Stimulated activated naive B cell treated with anti-CD40 and anti-IgM and Interleukin-4, amounts not matched to agents 10 μg/mL and 1 μg/mL and 100 μg/mL, for 72 hours (primary cell): ENCODE data around the gene NT5DC1.

Source experiments
- ATAC-seq, 2 donors: fragments of 150-1000 bp; cut with Tn5 transposase; replicated peaks; 2 replicates each; pipeline ENCODE4 v1.10.0; 2021; ENCODE audit warnings: moderate library complexity in 1 of 2
- DNase-seq: peaks from one replicate; pipeline ENCODE4 v3.0.0; 2021
- H3K27ac Mint-ChIP-seq: one replicate; pipeline ENCODE4 v1.8.0; 2022; ENCODE audit warnings: mild to moderate bottlenecking, mixed read lengths
- H3K27me3 Mint-ChIP-seq, 2 donors: one replicate each; pipeline ENCODE4 v1.8.0; 2022; ENCODE audit warnings: mixed read lengths in 2 of 2
- H3K36me3 Mint-ChIP-seq, 2 donors: one replicate each; pipeline ENCODE4 v1.8.0; 2022; ENCODE audit warnings: mixed read lengths in 2 of 2, mild to moderate bottlenecking in 1 of 2
- H3K4me1 Mint-ChIP-seq, 2 donors: one replicate each; pipeline ENCODE4 v1.8.0; 2022; ENCODE audit warnings: mixed read lengths in 2 of 2, mild to moderate bottlenecking in 1 of 2
- H3K4me3 Mint-ChIP-seq, 2 donors: one replicate each; pipeline ENCODE4 v1.8.0; 2022; ENCODE audit warnings: mild to moderate bottlenecking in 2 of 2, mixed read lengths in 2 of 2, moderate library complexity in 1 of 2
- H3K9me3 Mint-ChIP-seq, 2 donors: one replicate each; pipeline ENCODE4 v1.8.0; 2022; ENCODE audit warnings: mixed read lengths in 2 of 2, mild to moderate bottlenecking in 1 of 2

The NT5DC1 gene

DNA sequence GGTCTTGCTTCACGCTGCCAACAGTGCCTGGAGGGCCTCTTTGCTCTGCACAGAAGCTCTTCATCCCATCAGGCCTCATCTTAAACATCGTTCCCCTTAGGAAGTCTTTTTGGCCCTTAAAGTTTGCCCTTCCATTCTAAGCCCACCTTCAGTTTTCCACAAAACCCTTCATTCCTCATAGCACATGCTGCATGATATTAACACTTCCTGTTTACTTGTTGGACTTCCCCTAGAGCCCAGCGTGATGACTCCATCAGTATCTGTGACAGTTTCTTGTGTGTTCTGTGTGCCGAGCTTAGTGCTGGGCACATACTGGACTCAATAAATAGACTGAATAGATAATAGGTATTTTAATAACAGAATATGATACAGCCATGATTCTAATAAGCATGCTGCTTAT lies 2.2 kb downstream of the NT5DC1 start:
- ATAC-seq (no peak), DNase-seq (no peak)
- Mint-ChIP-seq H3K36me3 (peaks cover 3 to 7% of the 10 kb centered on the region in 2 donors), H3K4me3 (peak overlapping the region in 1 of 2 donors; percentile 53), H3K9me3 (no peaks in the 10 kb centered on the region), H3K27me3 (no peaks in the 10 kb centered on the region), H3K27ac (peak overlapping the region; percentile 31), H3K4me1 (peaks cover 27 to 49% of the 10 kb centered on the region in 2 donors)

DNA sequence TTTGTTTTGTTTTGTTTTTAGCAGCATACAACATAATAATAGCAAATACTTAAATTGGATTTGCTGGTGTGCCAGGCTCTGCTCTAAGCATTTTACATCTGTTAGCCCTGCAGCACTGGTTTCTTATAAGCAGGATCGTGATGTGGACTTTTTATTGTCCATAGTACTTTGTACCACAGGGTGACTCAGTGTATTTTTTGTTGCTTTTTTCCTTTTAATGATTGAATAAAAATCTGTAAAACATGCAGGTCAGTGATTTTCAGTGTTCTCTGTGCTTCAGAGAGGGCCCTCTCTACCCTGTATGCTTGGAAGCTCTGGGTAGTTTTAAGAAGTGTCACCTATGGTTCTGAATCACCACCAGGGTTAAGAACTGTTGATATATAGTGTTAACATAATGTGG lies 4.0 kb downstream of the NT5DC1 start:
- DNase-seq (no peak), ATAC-seq (no peak)
- Mint-ChIP-seq H3K4me1 (peaks cover 21 to 47% of the 10 kb centered on the region in 2 donors), H3K9me3 (no peaks in the 10 kb centered on the region), H3K27me3 (no peaks in the 10 kb centered on the region), H3K36me3 (peaks cover 10 to 18% of the 10 kb centered on the region in 2 donors), H3K4me3 (no peak overlapping the region), H3K27ac (no peak overlapping the region)

DNA sequence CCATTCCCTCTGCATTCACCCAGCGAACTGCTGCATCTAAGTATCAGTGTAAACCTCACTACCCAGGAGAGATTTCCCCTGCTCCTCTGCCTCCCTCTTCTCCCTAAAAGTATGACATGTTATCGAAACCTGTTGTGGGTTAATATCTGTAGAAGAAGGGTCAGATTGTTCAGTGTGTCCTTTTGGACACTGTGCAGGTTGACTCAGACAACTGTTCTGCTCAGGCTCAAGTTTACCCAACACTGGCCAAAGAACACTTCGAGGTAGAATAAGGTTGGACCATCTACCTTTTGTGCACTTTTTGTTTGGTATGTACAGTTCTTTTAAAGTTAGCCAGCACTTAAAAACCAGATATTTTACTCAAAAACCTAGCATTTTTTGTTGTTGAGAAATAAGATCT lies 4.6 kb downstream of the NT5DC1 start:
- Mint-ChIP-seq H3K36me3 (peaks cover 11 to 19% of the 10 kb centered on the region in 2 donors), H3K9me3 (no peaks in the 10 kb centered on the region), H3K4me3 (no peak overlapping the region), H3K4me1 (peaks cover 21 to 45% of the 10 kb centered on the region in 2 donors), H3K27ac (no peak overlapping the region), H3K27me3 (no peaks in the 10 kb centered on the region)
- no peak for ATAC-seq
- no peak for DNase-seq

DNA sequence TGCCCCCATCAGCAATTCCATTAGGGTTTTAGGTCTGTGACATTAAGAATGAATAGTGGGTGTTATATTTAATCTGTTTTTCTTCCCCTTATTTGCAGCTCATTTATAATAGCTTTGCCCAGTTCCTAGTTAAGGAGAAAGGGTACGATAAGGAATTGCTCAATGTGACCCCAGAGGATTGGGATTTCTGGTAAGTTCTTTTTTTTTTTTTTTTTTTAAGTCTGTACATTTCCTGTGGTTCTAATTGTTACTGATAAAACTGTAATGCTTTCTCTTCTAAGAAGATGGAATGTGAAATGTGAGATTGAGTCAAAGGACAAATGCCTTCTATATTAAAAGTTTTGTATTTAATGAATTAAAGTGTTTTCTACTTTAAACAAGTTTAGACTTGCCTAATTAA lies 5.5 kb downstream of the NT5DC1 start:
- Mint-ChIP-seq H3K36me3 (peaks cover 17 to 26% of the 10 kb centered on the region in 2 donors), H3K27me3 (no peaks in the 10 kb centered on the region), H3K9me3 (no peaks in the 10 kb centered on the region), H3K4me1 (peaks cover 21 to 41% of the 10 kb centered on the region in 2 donors), H3K4me3 (no peak overlapping the region), H3K27ac (no peak overlapping the region)
- ATAC-seq: no peak
- no peak for DNase-seq

DNA sequence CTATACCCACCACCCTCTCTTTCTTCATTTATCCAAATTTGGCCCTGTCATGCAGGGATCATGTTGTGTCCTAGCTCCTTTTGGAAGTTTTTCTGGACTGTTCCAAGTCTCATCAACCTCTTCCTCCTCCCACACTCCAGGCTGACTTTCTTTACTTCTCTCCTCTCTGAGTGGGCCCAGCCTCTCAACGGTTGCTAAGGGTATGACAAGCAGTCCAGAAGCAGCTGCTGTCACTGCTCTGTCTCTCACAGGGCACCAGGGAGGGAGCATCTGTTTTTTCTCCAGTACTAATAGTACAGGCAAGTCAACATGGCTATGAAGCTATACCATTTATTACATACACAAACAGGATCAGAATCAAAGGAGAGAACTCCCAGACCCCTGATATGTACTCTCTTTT lies 8.2 kb downstream of the NT5DC1 start:
- H3K27me3 Mint-ChIP-seq: no peaks in the 10 kb centered on the region
- no peak overlapping the region for H3K27ac Mint-ChIP-seq
- no peak overlapping the region for H3K4me3 Mint-ChIP-seq
- peaks cover 5 to 18% of the 10 kb centered on the region in 2 donors for H3K4me1 Mint-ChIP-seq
- peaks cover 20 to 44% of the 10 kb centered on the region in 2 donors for H3K36me3 Mint-ChIP-seq
- DNase-seq (no peak), ATAC-seq (no peak)
- no peaks in the 10 kb centered on the region for H3K9me3 Mint-ChIP-seq

DNA sequence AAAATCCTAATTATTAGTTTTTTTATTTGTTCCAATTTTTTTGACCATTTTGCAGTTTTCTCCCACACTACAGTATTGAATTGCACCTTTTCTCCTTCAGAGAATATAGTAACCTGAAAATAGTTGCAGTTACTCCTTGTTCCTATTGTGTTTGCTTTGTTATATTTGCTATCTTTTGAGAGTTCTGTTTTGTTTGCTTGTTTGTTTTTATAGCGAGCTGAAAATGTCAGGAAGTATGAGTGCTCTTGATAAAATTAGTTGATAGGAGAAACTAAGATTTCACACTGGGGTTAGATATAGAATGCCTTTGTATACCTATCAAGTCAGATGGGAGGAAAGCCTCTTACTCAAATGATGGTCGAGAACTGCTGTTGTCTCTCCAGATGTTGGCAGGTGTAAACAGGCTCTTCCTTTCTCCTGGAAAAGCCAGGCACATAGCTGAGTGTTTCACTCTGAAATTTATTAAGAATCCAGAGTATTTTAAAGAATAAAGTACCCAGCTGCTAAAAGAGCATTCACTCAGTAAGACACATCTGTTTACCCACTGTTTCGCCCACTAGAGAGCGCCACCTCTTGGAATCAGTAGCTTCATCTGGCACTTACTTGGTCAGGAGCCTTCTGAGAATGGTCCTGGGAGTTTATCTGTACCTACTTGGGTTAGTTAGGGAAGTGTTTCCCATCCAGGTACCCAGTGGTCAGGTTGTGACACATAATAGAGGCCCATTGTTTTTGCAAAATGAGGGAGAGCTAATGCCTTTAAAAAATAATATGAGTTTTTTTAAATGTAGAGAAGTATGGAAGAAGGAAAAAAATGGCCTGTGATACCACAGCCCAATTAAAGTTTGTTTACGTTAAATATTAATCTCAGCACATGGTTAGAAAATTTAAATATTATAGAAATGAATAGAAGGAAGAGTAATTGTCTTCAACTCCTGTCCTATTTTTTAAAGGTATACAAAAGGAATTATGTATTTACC lies 11.2 kb downstream of the NT5DC1 start:
- Mint-ChIP-seq H3K27ac (no peak overlapping the region), H3K36me3 (peaks cover 25 to 50% of the 10 kb centered on the region in 2 donors), H3K4me3 (no peak overlapping the region), H3K27me3 (no peaks in the 10 kb centered on the region), H3K4me1 (peaks cover under 1 to 4% of the 10 kb centered on the region in 2 donors), H3K9me3 (no peaks in the 10 kb centered on the region)
- ATAC-seq: peak; percentile 73 to 77
- DNase-seq: no peak

DNA sequence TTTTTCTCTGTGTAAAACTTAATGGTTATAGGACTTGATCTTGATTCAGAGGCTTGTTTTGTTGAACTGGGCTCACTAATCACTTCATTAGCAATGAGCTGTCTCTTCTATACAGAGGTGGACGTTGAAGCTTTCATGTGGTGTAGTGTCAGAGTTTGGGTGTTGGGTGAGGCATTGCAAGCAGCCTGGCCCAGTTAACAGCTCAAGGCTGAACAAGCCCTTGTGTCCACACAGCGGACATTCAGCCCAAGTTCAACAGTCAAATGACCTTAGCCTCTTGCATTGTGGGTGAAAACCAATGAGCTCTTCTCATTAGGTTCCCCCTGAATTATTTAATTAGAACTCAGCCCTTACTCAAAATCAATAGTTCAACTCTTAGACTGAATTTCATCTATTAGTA lies 12.7 kb downstream of the NT5DC1 start:
- ATAC-seq (no peak), DNase-seq (no peak)
- no peak overlapping the region for H3K4me3 Mint-ChIP-seq
- H3K36me3 Mint-ChIP-seq: peaks cover 25 to 50% of the 10 kb centered on the region in 2 donors
- no peaks in the 10 kb centered on the region for H3K27me3 Mint-ChIP-seq
- H3K4me1 Mint-ChIP-seq: peaks cover 0 to 4% of the 10 kb centered on the region in 2 donors
- no peak overlapping the region for H3K27ac Mint-ChIP-seq
- H3K9me3 Mint-ChIP-seq: no peaks in the 10 kb centered on the region

DNA sequence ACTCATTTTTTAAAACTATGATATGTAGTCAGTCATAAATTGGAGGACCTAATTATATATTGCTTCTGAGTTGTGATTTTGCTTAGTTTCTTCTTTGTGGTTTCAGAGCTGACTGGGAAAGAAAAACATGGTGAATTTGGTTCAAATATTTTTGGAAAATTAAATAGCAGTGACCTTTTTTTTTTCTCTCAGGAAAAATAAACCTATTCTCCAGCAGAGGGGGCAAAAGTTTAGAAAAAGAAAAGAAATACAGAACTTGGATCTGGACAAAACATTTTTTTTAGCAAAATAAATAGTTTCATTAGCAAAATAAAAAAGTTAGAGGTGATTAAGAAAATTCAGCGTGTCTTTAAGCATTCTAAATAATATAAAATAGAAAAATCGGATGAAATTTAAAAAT lies 15.1 kb downstream of the NT5DC1 start:
- Mint-ChIP-seq H3K27me3 (no peaks in the 10 kb centered on the region), H3K27ac (no peak overlapping the region), H3K4me1 (no peaks in the 10 kb centered on the region), H3K36me3 (peaks cover 13 to 40% of the 10 kb centered on the region in 2 donors), H3K9me3 (no peaks in the 10 kb centered on the region), H3K4me3 (no peak overlapping the region)
- ATAC-seq (no peak), DNase-seq (no peak)

DNA sequence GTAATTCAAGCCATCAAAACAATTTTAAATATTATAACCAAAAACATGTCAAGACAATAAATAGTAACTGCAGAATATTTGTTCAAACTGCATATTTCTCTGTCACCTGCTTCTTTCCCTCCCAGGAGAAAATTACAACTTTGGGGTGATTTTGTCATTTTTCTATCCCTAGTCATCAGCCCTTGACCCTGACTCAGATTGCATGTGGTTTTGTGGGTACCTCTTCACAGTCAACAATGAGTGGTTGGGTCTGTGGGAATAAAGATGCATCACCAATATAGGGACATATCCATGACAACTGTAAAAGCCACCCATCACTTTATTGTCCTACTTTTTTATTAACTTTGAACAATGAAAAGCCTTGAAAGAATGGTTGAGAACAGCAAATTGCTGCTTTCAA lies 18.0 kb downstream of the NT5DC1 start:
- ATAC-seq (no peak), DNase-seq (no peak)
- no peaks in the 10 kb centered on the region for H3K4me1 Mint-ChIP-seq
- no peaks in the 10 kb centered on the region for H3K27me3 Mint-ChIP-seq
- no peaks in the 10 kb centered on the region for H3K9me3 Mint-ChIP-seq
- no peak overlapping the region for H3K4me3 Mint-ChIP-seq
- H3K36me3 Mint-ChIP-seq: peaks cover 15 to 30% of the 10 kb centered on the region in 2 donors
- H3K27ac Mint-ChIP-seq: no peak overlapping the region

DNA sequence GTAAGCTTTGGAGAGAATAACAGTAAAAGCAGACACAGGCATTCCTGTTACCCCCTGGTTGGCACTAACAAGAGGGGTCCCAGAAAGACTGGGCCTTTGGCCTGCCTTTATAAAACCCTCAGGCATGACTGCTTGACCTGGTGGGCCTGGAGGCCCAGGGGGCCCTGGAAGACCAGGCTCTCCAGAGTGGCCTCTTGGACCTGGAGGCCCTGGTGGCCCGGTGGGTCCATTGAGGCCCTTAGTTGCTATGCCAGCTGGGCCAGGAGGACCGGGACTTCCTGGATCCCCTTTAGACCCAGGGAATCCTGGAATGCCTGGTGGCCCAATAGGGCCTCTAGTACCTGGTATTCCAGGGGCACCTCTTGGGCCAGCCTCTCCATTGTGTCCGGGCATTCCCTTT lies 19.8 kb downstream of the NT5DC1 start:
- DNase-seq (no peak), ATAC-seq (no peak)
- Mint-ChIP-seq H3K27ac (no peak overlapping the region), H3K4me3 (no peak overlapping the region), H3K36me3 (peaks cover 7 to 18% of the 10 kb centered on the region in 2 donors), H3K9me3 (no peaks in the 10 kb centered on the region), H3K4me1 (no peaks in the 10 kb centered on the region), H3K27me3 (no peaks in the 10 kb centered on the region)

DNA sequence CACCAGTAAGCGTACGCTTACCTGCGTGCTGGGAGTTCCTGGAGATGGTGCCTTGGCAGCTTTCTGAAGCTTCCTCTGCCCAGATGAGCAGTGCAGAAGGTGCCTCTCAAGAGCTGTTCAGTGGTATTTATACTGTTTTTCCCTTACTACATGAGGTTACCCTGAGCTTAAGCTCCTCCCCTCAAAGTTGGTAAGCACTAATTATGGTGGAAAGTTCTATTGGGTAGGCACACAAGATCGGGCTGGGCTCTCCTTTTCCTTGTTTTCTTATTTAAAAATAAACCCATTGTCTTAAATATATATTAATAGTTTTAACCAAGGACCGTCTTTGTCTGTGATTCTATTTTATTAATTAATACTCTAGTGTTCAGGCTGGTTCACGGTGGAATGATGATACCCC lies 25.4 kb downstream of the NT5DC1 start, which contains the start of gene COL10A1:
COL10A1 (minus strand) TSS at position 101 of the 400 bp plus-strand sequence. CDS start 640 bp downstream, outside the sequence.
- no peak within 1 kb of the TSS for H3K27ac Mint-ChIP-seq
- DNase-seq (no peak), ATAC-seq (no peak)
- H3K4me1 Mint-ChIP-seq: no peaks in the 10 kb centered on the region
- H3K4me3 Mint-ChIP-seq: no peak within 1 kb of the TSS
- H3K36me3 Mint-ChIP-seq: peaks cover 12 to 20% of the 10 kb centered on the region in 2 donors
- H3K9me3 Mint-ChIP-seq: no peaks in the 10 kb centered on the region
- no peaks in the 10 kb centered on the region for H3K27me3 Mint-ChIP-seq

DNA sequence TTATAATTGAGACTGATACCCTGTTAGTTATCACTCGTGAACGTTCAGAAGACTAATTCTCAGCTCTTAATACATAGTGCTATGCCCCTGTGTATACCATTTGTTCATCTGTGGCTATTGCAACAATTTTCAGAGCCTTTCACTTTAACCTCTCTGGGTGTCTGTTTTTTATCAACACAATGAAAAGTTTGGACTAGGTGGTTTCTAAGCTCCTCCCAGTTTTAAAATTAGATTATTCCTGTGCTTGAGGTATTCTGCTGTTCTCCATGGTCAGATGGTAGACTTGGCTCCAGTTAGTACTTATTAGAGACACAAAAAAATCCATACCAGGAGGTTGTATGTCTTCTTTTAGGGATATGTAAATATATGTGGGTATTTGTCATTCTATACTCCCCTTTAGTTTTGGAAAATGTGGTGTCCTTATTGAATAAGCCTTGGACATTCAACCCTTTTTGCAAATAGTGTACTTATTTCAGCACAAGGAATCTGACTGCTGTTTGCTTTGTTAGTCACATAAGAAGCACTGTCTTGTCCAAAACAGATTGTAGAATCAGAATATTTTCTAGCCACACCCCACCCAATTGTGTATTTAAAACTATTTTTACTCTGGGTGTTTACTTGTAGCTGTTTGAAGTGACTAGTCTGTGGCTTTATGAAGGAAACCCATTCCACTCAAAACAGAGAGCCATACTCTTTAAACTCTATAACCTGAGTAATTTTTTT lies 27.3 kb downstream of the NT5DC1 start:
- Mint-ChIP-seq H3K36me3 (peaks cover 8 to 16% of the 10 kb centered on the region in 2 donors), H3K27ac (no peak overlapping the region), H3K4me1 (no peaks in the 10 kb centered on the region), H3K27me3 (no peaks in the 10 kb centered on the region), H3K9me3 (peaks cover 0 to 3% of the 10 kb centered on the region in 2 donors), H3K4me3 (no peak overlapping the region)
- no peak for ATAC-seq
- DNase-seq: no peak

DNA sequence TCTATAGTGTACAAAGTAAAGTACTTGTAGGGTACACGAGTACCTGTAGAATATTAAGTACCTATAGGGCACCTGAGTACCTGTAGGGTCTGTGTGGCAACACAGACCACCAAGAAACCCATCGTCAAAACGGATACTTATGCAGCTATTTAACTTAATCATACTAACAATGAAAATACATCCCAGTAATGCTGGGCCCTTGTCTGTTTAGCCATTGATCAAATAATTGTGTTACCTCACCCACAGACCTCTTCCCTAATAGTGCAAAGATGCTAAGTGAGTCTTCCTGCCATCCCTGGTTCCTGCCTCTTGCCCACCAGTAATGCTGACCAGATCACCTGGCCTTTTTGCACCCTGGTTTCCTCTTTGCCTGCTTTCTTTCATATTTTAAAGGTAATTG lies 32.8 kb downstream of the NT5DC1 start:
- DNase-seq: no peak
- Mint-ChIP-seq H3K36me3 (peaks cover 15 to 21% of the 10 kb centered on the region in 2 donors), H3K4me3 (no peak overlapping the region)

DNA sequence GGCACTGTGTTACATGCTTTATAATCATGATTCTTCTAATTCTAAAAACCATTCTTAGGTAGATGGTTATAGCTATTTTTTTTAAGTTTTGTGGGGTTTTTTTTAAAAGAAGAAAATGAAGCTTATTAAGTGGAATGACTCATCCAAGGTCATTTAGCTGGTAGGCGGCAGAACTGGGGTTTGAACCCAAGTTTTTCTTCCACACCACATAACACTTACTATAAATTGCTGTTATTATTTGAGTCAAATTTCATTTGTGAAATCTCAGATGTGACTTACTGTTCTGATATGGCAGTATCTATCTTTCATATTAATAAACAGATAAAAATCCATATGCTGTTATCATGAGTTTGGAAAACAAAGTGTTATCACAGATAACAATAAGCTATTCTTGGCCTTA lies 35.7 kb downstream of the NT5DC1 start:
- H3K36me3 Mint-ChIP-seq: peaks cover 9 to 18% of the 10 kb centered on the region in 2 donors
- ATAC-seq: no peak
- no peak overlapping the region for H3K4me3 Mint-ChIP-seq
- H3K27me3 Mint-ChIP-seq: no peaks in the 10 kb centered on the region
- DNase-seq: no peak
- no peak overlapping the region for H3K27ac Mint-ChIP-seq
- H3K4me1 Mint-ChIP-seq: peaks cover 0 to 2% of the 10 kb centered on the region in 2 donors
- H3K9me3 Mint-ChIP-seq: peaks cover 0 to 3% of the 10 kb centered on the region in 2 donors

More for the DNA sequence above, 32.8 kb downstream of the NT5DC1 start:
- H3K9me3 Mint-ChIP-seq: peaks cover 0 to 3% of the 10 kb centered on the region in 2 donors
- no peak overlapping the region for H3K27ac Mint-ChIP-seq
- no peak for ATAC-seq
- no peaks in the 10 kb centered on the region for H3K27me3 Mint-ChIP-seq
- H3K4me1 Mint-ChIP-seq: peaks cover 0 to 2% of the 10 kb centered on the region in 2 donors
